A172 (cell line): ENCODE measurements around the gene TSPAN3. TPM values are rescaled to one million over a fixed set of nuclear protein-coding genes. Genes with fewer than 3 reads are reported as not detected.

ENCODE experiments used
- DNase-seq: peaks from one replicate; pipeline ENCODE4 v3.0.0-alpha.2; 2015; ENCODE audit warnings: low spot score
- total RNA-seq: library from RNA; depleted of rRNA; stranded (reverse); fragments of >200 nt; shearing (Covaris generic); gene quantifications from 2 replicates; pipeline ENCODE4 v1.2.3, GENCODE V29; 2014

The TSPAN3 gene
- total RNA-seq, 1 experiment from 2014 or later: 439 TPM

- DNase-seq: no peak
Measured at GRCh38 chr15:77023576-77024272, 47.2 kb downstream of the TSPAN3 start.

- no peak for DNase-seq
Measured at GRCh38 chr15:77022646-77023575, 48.0 kb downstream of the TSPAN3 start.

- peak; percentile 81 for DNase-seq
Measured at GRCh38 chr15:77021803-77022381, 49.0 kb downstream of the TSPAN3 start.

GRCh38 chr15:77021088-77021481 is 49.8 kb downstream of the TSPAN3 start:
- no peak for DNase-seq

GRCh38 chr15:77020348-77021087 is 50.4 kb downstream of the TSPAN3 start:
- no peak for DNase-seq

- peak; percentile 62 for DNase-seq
Measured at GRCh38 chr15:77019521-77020331, 51.2 kb downstream of the TSPAN3 start.

- DNase-seq: no peak
Measured at GRCh38 chr15:77018796-77019505, 52.0 kb downstream of the TSPAN3 start.

- no peak for DNase-seq
Measured at GRCh38 chr15:77017761-77018720, 52.9 kb downstream of the TSPAN3 start.

- no peak for DNase-seq
Measured at GRCh38 chr15:77017091-77017660, 53.7 kb downstream of the TSPAN3 start.

- DNase-seq: no peak
Measured at GRCh38 chr15:77016321-77016695, 54.6 kb downstream of the TSPAN3 start.

- DNase-seq: no peak
Measured at GRCh38 chr15:77015646-77016320, 55.1 kb downstream of the TSPAN3 start.

GRCh38 chr15:77014132-77015081 is 56.5 kb downstream of the TSPAN3 start:
- DNase-seq: no peak

- DNase-seq: no peak
Measured at GRCh38 chr15:77013776-77014131, 57.2 kb downstream of the TSPAN3 start.

GRCh38 chr15:77012868-77013267 is 58.0 kb downstream of the TSPAN3 start:
- DNase-seq: no peak

GRCh38 chr15:77012117-77012712 is 58.7 kb downstream of the TSPAN3 start:
- no peak for DNase-seq

GRCh38 chr15:77010857-77011256 is 60.1 kb downstream of the TSPAN3 start:
- DNase-seq: no peak

- no peak for DNase-seq
Measured at GRCh38 chr15:77010312-77010686, 60.6 kb downstream of the TSPAN3 start.
